Suppressor macrophage treated with lipopolysaccharide for 1 hour (primary cell): ENCODE data around the gene KIAA1958.
A peak's percentile ranks its signal among the peaks of the same experiment; 100 is the strongest.

Experiments
- DNase-seq, 3 donors: peaks; one replicate each; pipeline ENCODE4 v3.0.0-alpha.2; 2020 to 2022

KIAA1958 gene

GRCh38 chr9:112531666-112532282 is 45.1 kb downstream of the KIAA1958 start:
- DNase-seq: no peak

- peak in 2 of 3 donors; percentile 15 to 27 for DNase-seq
Observed at GRCh38 chr9:112532427-112532826, 45.8 kb downstream of the KIAA1958 start.

GRCh38 chr9:112533660-112534059 is 47.0 kb downstream of the KIAA1958 start:
- no peak for DNase-seq

GRCh38 chr9:112535301-112535700 is 48.7 kb downstream of the KIAA1958 start:
- DNase-seq: no peak

GRCh38 chr9:112535811-112536210 is 49.2 kb downstream of the KIAA1958 start:
- no peak for DNase-seq

GRCh38 chr9:112537561-112537960 is 50.9 kb downstream of the KIAA1958 start:
- DNase-seq: no peak

GRCh38 chr9:112540800-112541199 is 54.2 kb downstream of the KIAA1958 start:
- DNase-seq: no peak

GRCh38 chr9:112541685-112542084 is 55.1 kb downstream of the KIAA1958 start:
- no peak for DNase-seq

GRCh38 chr9:112542593-112543292 is 56.1 kb downstream of the KIAA1958 start:
- DNase-seq: no peak

- no peak for DNase-seq
Observed at GRCh38 chr9:112544477-112544876, 57.9 kb downstream of the KIAA1958 start.

GRCh38 chr9:112545237-112545636 is 58.6 kb downstream of the KIAA1958 start:
- DNase-seq: no peak

GRCh38 chr9:112546149-112547012 is 59.8 kb downstream of the KIAA1958 start:
- DNase-seq: peak; percentile 46 to 84 (median 48)

GRCh38 chr9:112548051-112548440 is 61.4 kb downstream of the KIAA1958 start:
- DNase-seq: no peak

GRCh38 chr9:112548836-112549595 is 62.4 kb downstream of the KIAA1958 start:
- DNase-seq: peak; percentile 10 to 49 (median 39)

GRCh38 chr9:112550531-112550930 is 63.9 kb downstream of the KIAA1958 start:
- no peak for DNase-seq

GRCh38 chr9:112551641-112552040 is 65.0 kb downstream of the KIAA1958 start:
- no peak for DNase-seq

GRCh38 chr9:112552229-112553056 is 65.8 kb downstream of the KIAA1958 start:
- DNase-seq: no peak

- DNase-seq: no peak
Observed at GRCh38 chr9:112553256-112553826, 66.7 kb downstream of the KIAA1958 start.

GRCh38 chr9:112554516-112554915 is 67.9 kb downstream of the KIAA1958 start:
- no peak for DNase-seq

GRCh38 chr9:112555101-112555643 is 68.5 kb downstream of the KIAA1958 start:
- no peak for DNase-seq

GRCh38 chr9:112555844-112556482 is 69.3 kb downstream of the KIAA1958 start:
- DNase-seq: no peak
